HG02970 (cell line): Measurements from ENCODE around the gene TMEM150B.

Experiments
- ATAC-seq: cut with Tn5 transposase; IDR thresholded peaks from one replicate; pipeline ENCODE4 v1.9.1; 2021; ENCODE audit warnings: mild to moderate bottlenecking, moderate library complexity, moderate number of reproducible peaks; ENCODE audit not compliant: unreplicated experiment, low FRiP score

The TMEM150B gene

DNA sequence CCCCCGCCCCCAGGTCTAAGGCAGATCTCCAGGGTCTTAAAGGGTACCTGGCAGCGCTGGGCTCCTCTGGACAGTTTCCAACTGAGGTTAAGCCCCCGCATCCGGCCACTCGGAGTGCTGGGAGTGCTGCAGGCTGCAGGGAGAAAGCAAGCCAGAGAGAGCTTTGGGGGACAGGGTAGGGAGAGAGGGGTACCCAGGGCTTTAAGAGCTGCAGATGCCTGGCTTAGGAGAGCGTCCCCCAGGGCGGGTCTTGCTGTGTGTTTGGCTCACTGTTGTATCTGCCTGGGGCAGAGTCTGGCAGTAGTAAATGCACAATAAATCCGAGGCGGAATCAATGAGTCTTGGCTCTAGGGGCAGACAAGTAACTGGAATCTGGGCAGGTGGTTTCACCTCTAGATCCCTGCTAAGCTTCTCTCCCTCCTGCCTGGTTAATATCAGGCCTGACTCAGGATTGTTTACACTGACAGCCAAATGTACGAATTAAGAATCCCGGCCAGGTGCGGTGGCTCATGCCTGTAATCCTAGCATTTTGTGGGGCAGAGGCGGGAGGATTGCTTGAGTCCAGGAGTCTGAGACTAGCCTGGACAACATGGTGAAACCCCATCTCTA is 30.2 kb upstream of the TMEM150B start:
- ATAC-seq, result no peak

DNA sequence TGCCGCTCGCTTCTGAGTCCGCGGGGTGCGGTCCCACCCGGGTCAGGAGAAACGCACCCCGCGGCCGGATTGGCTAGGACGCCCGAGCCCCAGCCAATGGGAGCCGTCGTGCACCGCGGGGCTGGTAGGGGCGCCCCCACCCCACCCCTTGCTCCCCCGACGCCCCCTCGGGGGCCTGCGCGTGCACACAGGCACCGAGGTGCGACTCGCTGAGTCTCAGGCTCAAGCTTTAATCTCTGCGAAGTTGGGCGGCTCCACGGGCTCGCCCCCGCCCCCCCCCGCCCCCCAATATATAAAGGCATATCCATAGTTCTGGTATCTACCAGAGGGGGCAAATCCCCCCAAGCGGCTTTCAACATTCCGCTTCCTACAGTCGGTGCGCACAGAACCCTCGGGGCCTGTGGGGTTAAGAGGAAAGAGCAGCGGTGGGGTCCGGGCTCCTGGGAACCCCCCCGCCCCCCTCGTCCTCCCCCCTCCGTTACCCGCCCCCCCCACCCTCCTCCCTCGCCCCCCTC is 29.6 kb upstream of the TMEM150B start, which contains the start of gene COX6B2:
Gene COX6B2, minus strand, starts transcription at position 22 of the 515 bp plus-strand sequence. CDS start 198 bp downstream, outside the sequence.
- no peak for ATAC-seq

DNA sequence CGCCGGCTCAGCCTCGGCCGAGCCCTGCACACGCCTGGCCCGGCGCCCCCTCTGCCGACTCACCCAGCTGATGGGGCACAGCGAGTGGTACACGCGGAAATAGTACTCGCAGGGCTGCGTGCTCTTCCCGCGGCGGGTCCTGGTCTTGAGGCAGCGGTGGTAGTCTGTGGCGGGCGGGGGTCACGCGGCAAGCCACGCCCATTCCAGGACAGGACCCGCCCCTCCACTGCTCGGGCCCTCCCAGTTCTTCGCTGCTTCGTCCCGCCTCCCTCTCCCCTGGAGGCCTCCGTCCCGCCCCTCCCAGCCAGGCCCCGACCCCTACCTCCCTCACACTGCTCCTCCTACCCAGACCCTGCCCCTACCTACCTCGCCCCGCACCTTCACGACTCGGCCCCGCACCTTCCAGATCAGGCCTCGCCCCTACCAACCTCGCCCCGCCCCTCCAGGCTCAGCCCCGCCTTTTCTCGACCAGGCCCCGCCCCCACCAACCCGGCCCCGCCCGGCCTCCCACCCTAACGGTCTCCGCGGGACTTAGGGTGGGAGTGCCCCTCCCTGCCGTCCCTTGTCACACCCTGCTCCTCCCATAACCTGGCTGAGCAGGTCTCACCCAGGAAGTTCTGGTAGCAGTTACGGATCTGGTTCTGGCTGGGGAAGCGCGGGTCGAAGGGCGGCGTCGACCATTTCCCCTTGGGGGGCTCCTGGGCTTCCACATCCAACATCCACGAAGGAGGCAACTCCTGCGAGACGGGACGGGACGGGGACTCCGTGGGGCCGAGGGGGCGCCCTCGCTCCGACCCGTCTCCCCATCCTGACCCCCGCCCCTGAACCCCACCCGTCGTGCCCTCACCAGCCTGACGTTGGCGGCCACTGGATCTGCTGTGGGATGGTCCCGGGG is 28.9 kb upstream of the TMEM150B start:
- no peak for ATAC-seq

DNA sequence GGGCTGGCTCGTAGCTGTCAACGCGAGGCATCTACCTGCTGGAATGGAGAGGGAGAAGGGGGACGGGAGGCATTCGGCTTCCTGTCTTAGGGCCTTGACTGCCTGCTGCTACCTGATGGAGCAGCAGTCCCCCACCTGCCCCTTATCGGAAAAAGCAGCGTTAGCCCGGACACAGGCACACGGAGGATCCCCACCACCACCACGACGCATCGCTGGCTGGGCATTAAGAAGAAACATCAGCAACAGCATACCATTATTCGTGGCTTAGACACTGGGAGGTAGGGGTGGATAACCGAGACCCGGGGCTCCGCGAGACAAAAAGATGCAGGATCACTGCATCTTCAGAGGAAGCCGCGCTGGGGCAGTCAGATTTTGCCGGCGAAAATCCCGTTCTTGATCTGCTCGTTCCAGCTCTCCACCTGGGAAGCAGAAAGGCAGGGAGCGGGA is 28.2 kb upstream of the TMEM150B start:
- ATAC-seq, result no peak

DNA sequence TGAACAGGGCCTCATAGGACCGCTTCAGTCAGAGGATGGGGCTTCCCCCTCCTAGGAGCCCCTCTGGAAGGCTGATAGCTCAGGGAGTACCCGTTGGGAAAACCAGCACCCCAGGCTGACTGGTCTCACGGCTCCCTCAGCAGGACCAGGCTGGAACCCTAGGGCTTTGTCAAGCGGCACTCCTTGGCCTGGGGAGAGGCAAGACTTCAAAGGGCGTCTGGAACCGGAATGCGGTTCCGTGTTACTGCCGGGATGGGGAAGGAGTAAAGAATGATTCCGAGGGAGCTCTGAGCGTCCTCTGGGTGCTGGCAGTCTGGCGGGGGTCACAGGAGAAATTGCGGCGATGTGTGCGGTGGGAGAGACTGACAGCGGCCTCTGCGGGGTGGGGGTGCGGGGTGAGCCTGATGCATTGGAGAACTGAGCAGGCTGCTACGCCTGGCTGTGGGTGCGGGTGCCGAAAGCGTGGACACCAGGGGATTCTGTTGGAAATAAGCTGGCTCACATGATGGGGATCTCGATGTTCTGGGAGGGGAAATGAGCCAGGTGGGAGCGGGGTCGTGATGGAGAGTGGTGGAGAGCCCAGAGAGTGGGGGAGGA is 27.5 kb upstream of the TMEM150B start:
- no peak for ATAC-seq

DNA sequence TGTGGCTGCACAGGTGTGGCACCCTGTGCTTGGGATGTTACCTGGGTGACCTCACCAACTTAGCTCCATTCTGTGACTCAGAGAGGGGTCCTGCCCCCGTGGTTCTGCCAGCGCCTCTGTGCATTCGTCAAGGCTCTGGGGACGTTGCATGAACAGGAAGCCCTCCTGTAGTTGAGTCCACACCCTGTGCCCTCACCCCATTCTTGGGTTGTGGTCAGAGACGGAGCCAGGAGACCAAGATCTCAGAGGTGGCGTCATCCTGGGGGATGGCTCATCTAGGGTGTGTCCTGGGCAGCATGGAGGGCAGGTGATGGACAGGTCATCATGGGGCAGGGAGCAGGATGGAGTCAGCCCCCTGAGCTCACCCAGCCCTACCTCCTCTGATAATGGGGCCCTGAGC is 26.9 kb upstream of the TMEM150B start:
- ATAC-seq, result no peak

DNA sequence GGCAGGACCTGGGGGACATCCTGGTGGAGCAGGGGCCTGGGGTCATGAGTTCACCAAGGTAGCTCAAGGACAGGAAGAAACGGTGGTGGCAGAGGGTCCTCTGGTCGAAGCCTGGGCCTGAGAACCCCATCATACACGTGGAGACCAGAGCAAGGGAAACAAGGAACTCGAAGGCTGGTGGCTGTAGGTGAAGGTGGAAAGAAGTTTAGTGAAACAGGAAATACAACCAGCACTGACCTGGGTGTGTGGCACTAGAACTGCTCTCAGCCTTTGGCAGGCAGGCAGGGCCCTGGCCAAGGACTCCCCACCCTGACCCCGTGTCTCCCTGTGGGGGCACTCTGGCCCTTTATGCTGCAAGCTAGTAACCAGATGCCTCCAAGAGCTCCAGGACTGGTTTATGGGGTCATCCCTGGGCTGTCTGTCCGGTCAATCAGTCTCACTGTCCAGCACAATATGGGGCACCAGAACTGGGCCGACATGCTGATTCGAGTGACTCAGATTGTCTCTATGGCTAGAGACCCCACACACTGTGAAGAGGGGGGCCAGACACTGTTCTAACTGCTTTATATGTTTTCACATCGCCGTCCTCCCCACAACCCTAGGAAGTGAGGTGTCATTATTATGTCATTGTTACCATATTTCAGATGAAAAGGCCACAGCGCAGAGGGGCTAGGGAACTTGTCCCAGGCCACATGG is 25.6 kb upstream of the TMEM150B start:
- no peak for ATAC-seq

DNA sequence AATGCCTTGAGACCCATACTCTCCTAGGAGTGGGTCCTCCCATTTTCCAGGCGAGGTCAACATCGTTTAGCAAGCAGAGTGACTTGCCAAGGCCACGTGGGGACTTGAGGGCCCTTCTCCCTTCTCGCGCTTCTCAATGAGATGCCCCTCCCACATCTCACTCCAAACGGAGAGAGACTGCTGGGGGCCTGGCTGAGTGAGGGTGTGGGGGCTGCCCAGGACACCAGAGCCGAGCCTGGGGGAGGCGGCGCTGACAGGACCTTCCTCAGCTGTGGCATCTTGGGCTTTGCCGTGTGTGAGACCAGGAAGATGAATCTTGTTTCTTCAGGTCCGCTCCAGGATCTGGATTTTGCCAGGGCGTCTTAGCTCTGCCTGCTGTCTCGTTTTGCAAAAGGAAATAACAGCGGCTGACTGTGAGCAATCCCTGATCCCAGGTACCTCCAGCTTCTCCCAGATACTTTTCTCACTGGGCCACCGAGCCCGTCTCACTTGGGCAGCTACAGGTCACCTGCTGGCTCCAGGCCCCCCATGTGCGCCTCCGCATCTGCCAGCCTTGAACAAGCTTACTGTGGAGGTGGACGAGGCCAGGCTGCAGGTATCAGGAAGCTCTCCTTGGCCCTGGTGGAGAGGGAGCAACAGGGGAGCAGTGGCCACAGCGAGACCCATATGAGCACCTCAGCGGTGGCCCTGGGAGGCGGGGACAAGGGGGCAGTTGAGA is 23.3 kb upstream of the TMEM150B start:
- no peak for ATAC-seq

DNA sequence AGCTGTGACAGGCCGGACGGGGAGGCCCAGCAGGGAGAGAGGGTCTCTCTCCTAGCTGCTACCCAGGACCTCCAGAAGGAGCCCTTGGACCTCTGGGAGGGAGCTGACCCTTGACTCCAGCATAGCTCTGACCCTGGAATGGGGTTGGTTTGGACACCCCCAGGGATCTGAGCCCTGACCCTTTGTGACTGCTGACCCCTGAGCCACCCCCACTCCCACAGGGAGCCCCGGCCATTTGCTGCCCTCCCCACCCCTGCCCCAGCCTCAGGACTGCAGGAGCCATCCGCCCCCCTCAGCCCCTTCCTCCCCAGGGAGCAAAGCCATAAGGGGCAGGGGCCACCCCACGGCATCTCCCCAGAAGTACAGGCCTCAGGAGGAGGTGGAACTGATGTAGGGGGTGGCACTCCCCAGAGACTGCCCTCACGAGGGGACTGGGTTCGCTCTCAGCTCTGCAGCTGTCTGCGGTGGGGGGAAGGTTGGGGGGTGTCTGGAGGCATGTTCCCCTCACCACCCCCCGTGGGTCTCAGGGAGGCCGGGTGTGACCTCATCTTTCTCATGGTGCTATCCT is 22.4 kb upstream of the TMEM150B start:
- no peak for ATAC-seq

DNA sequence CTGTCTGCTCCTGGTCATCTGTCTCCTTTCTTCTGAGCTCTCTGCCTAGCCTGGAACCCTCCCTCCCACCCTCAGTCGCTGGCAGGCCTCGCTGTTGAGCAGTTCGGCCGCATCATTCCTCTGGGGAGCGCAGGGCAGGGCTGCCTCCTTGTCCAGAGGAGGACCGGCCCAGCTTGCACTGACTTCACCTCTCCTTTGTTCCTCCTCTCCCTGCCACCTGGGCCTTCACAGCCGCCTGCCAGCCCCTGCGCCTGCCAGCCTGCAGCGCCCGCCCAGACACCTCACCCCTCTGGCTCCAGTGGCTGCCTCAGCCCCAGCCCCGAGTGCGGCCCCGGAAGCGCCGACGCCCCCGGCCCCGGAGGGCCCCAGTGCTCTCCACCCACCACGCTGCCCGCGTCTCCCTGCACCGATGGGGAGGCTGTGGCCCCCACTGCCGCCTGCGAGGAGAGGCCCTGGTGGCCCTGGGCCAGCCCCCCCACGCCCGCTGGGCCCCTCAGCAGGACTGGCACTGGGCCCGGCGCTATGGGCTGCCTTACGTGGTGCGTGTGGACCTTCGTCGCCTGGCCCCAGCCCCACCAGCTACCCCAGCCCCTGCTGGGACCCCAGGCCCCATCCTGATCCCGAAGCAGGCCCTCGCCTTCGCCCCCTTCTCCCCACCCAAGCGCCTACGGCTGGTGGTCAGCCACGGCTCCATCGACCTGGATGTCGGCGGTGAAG is 21.7 kb upstream of the TMEM150B start:
- no peak for ATAC-seq

DNA sequence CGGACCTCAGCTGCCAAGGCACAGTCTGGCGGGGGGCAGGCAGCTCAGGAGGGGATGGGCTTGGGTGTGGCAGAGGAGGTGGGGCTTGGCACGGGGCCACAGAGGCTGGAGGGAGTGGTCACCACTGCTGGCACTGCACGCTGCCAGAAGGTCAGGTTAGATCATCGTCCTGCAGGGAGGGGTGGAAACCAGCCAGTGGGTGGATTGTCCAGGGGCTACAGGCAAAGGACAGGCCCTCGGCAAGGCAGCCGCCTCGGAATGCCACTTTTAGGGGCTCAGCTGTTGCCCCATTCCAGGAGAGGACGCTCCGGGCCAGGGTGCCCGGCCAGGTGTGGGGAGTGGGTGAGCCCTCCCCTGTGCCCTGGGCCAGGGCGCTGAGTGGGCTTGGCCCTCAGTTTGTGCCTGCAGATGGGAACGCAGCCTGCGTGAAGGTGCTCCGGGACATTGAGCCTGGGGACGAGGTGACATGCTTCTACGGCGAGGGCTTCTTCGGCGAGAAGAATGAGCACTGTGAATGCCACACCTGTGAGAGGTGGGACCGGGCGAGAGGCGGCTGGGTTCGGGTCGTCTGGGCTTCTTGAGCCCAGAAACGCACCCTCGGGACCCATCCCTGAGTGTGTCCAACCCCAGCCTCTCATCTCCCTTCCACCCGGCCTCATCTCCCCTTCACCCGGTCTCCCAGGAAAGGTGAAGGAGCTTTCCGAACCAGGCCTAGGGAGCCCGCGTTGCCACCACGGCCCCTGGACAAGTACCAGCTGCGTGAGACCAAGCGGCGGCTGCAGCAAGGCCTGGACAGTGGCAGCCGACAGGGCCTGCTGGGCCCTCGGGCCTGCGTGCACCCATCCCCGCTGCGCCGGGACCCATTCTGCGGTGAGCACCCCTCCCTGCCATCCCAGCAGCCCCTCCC is 20.9 kb upstream of the TMEM150B start:
- no peak for ATAC-seq

DNA sequence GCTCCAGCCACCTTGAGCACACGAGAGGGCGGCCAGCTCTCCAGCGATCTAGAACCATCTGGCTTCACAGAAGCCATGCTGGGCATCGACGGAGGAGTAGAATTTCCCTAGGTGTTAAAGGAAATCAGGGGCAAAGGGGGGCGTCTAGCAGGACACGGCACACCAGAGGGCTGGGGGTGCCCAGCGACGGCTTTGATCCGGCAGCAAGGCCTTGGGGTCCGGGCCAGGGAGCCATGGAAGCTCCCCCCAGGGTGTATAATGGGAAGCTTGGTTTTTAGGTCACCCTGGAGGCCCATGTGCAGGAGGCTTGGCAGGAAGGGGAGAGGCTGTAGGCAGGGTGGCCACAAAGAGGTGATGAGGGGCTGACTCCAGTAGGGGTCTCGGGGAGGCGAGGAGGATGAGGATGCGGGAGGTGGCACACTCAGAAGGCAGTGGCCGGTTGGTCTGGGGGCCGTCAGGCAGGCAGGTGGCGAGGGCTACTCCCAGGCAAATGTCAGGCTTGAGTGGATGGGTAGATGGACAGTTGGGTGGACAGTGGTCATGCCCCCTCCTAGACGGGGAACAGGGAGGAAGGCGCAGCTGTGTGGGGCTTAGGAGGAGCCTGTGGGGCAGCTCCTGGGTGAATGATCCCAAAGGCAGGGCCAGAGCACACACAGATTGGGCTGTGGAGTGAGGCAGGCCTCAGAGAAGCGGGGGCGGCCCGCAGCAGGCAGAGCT is 20.1 kb upstream of the TMEM150B start:
- no peak for ATAC-seq

DNA sequence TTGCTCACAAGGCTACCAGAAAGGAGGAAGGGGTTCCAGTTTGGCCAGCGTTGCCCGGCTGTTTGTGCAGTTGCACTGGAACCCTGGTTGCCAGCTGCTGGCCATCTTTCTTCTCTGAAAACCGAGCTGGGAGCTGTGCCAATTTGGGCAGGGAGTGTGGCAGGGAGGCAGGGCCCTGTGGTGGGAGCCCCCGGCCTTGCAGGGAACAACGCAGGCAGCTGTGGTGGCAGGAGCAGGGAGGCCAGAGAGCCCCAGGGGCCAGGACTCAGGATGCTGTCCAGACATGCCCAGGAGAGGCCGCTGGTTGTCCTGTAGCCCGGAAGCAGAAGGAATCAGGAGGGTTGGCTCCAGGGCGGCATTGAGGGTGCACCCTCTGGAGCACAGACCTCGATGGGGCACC is 19.3 kb upstream of the TMEM150B start:
- ATAC-seq, result no peak

DNA sequence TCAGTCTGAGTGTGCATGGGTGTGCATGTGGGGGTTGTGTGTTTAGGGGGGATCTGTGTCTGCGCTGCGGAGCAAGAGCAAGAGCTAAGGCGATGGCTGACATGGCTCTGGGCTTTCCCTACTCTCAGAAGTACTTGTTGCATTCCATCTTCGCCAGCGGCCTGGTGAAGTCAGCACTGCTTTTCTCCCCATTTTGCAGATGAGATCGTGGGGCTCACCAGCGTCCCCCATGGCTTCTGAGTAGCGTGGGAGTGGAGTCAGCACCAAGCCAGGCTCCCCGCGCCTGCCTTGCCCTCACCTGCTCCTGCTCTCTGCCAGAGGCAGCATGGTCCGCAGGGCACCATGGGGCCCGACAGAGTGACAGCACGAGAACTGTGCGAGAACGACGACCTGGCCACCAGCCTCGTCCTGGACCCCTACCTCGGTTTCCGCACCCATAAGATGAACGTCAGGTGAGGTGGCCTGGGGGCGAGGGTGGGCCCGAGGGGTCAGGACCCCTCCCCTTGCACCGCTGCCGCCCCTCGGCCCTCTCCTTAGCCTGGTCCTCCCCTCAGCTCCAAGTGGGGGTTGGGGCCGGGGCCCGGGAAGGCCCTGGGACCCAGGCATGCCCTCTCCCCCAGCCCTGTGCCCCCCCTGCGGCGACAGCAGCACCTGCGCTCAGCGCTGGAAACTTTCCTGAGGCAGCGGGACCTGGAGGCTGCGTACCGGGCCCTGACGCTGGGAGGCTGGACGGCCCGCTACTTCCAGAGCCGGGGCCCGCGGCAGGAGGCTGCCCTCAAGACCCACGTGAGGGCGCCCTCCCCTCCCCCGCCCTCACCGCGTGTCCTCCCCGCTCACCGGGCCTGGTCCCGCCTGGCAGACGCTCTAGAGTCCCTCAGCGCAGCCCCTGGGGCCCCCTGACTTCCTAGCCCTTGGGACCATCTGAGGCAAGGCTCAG is 16.7 kb upstream of the TMEM150B start:
- ATAC-seq, result no peak

DNA sequence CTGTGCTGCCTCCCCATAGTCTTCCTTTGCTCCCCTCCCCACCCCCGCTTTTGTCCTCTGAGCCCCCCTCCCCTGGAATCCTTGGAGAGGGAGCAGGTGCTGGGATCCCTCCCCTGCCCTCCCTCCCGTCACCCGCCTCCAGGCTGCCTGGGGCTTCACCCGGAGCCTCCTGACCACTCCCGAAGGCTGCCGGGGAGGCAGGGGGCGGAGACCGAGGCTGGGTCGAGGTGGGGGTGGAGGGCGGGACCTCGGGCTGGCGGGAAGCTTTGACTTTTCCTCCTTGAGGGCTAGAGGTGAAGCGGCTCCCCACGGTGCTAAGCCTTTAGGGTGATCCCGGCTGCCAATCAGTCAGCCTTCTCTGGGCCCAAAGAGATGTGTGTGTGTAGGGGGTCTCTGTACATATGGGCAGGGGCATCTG is 16.0 kb upstream of the TMEM150B start:
- ATAC-seq, result no peak

DNA sequence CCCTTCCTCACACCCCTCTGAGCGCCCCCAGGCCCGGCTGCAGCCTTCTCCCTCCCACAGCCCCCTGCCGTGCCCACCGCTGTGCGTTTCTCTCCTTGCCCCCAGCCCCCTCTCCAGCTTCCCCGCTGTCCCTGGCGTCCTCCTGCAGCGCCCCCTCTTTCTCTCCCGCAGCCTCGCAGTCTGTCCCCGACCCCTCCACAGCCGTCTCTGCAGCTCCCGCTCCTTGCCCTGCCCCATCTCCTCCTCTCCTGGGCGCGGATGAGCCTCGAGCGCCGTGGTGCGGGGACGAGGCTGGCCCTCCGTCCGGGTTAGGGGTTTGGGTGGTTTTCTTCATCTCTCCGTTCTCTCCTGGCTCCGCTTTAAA is 15.6 kb upstream of the TMEM150B start:
- no peak for ATAC-seq
